CD4-positive, alpha-beta T cell treated with Interleukin-17A for 1 hour (primary cell): ENCODE measurements around the gene KIF2A.
A peak's percentile ranks its signal among the peaks of the same experiment; 100 is the strongest.

Experiments used
- DNase-seq: peaks from one replicate; pipeline ENCODE4 v3.0.0-alpha.2; 2020

The KIF2A gene

GRCh38 chr5:62296998-62297397 lies 9.0 kb upstream of the KIF2A start:
- no peak for DNase-seq

GRCh38 chr5:62298118-62298517 lies 7.9 kb upstream of the KIF2A start:
- no peak for DNase-seq

DNA sequence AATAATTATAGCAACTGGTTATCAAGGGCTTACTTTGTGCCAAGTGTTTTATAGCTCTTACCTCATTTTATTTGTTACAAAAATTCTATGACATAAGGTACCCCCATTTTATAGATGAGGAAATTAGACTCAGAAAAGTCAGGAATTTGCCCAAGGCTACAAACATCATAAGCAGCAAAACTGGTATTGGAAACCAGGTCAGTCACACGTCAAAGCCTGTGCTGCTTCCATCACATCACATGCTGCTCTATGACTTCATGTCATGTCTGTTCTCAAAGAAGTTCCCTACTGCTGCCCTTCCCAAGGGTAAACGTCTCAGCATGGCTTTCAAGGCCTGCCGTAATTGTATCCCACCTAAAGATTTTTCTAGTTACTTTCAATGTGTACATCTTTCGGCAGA lies 6.9 kb upstream of the KIF2A start:
- no peak for DNase-seq

DNA sequence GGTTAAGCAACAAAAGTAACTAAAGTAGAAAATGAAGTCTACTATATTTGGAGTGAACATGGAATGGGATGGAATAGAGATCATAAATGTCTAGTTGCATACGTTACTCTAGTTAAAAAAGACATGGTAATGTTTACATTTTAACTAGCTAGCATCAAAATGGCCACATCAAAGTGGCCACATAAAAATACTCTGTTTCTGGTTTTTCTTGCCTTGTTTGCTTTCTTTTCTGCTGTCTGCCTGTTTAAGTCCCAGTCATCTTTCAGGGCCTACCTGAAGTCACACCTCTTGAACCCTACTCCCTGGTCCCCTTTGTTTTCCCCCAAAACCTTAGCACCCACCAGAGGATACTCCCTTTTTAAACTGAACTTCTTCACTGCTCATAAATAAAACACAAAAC lies 6.4 kb upstream of the KIF2A start:
- peak; percentile 61 for DNase-seq

GRCh38 chr5:62305358-62305714 lies 670 bp upstream of the KIF2A start:
- no peak for DNase-seq

- no peak for DNase-seq
These were observed 403 bp downstream of the KIF2A start for GRCh38 chr5:62306323-62306895.

- peak; percentile 66 for DNase-seq
These were observed 1.1 kb downstream of the KIF2A start for GRCh38 chr5:62306896-62307689.

GRCh38 chr5:62308439-62308838 lies 2.4 kb downstream of the KIF2A start:
- DNase-seq = no peak

DNA sequence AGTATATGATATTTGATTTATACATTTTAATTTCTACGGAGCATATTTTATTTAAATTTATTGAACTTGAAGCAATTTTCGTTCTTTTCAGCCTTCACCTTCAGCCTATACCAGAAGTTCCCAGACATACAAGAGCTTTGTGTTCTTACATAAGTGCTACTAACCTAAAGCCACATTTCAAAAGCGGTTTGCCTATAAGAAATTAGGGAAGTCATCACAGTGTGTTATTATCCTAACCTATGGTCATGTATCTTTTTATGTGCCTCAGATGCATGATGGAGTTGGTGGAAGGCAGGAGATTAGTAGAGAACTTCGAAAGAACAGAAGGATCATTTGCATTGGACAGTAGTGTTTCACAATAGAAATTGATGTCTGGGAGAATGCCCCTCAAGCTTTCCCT lies 3.1 kb downstream of the KIF2A start:
- DNase-seq = no peak

DNA sequence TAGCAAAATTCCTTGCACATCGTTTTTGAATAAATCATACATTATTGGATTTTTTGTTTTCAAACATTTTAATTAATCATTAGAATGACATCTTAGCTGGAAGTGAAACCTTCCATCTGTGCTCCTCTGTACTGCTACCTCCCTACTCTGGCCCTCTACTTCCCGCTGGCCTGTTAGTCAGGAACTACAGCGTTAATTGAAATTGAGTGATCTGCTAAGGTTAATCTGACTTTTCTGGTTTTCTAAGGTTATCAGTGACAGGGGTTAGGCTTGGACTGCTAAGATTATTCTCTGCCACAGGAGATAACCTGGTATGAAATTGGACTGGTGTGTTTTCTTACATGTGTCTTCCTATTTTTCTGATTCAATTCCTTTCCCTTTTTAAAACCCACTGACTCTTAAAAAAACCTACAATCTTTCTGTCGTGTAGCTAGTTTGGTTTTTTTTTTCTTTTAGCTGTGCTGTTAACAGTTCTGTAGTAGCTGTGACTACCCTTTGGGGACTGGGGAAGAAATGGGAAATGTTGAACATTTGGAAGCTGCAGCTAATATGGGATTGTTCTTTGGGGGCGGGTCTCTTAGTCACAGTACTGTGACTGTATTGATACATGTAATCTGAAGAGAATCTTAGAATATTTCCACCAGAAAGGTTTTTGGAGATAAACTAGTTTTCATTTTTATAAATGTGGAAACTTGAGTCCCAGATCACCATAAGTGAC lies 4.6 kb downstream of the KIF2A start:
- no peak for DNase-seq

DNA sequence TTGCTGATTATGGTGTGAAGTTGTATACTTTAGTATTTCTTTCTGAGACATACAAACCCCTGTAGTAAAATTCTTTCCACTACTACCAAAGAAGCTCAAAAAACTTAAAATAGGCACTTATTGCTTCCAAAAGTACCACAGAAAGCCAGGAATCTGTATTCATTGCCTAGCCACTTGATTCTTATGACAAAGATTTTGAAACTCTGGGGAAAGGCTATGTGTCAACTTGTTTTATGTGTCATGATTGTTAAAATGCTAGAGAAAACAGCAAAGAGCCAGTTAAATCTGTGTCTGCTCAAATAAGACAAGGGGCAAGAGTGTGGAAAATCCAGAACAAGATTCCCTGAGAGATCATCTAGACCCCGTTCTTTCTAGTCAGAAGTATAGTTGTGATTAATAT lies 6.0 kb downstream of the KIF2A start:
- DNase-seq = no peak

DNA sequence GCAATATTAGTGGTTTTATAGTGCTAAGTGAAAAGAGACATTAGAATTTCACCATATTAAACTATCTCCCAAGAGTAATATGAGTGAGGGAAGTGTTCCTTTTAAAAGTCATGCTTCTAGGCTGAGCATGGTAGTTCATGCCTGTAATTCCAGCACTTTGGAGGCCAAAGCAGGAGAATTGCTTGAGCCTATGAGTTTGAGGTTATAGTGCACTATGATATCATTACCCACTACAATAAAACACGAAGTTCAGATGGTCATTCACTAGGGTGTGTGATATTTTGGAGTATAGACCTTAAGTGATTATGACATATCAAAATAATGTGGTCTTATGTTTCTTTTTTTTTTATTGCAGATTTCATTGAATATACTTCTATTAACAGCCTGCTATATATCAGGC lies 6.7 kb downstream of the KIF2A start:
- no peak for DNase-seq

DNA sequence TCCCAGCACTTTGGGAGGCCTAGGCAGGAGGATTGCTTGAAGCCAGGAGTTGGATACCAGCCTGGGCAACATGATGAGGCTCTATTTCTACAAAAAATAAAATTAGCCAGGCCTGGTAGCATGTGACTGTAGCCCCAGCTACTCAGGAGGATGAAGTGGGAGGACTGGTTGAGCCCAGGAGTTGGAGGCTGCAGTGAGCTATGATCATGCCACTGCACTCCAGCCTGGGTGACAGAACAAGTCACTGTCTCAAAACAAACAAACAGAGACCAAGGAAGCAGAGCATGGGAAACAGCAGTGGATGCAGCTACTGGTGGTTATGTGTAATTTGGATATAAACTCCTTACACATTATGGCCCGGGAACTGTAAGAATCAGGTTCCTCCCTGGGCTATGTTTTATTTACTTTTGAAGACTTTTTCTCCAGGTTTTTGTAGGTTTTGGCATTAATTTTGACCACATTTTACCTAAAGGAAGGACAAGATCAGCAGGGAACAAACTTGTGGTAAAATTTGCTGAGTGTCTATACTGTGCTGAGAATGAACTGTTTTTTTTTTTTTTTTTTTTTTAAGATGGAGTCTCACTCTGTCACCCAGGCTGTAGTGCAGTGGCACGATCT lies 8.3 kb downstream of the KIF2A start:
- DNase-seq = no peak

GRCh38 chr5:62315376-62316175 lies 9.6 kb downstream of the KIF2A start:
- DNase-seq = no peak

DNA sequence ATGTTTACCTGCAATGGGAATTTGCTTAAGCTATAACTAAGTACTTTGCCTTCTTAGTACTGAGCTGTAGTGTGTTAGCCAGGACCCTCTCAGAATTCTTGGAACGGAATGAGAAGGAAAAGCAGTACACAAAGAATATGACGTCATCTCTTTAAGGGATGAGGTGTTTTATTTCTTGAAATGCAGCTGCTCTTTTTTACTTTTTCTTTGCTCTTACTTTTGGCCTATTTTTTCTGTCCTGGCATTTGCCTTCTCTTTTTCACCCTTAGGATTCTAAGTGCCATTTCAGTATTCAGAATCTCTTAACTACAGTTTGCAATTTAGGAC lies 10.1 kb downstream of the KIF2A start:
- DNase-seq = no peak

DNA sequence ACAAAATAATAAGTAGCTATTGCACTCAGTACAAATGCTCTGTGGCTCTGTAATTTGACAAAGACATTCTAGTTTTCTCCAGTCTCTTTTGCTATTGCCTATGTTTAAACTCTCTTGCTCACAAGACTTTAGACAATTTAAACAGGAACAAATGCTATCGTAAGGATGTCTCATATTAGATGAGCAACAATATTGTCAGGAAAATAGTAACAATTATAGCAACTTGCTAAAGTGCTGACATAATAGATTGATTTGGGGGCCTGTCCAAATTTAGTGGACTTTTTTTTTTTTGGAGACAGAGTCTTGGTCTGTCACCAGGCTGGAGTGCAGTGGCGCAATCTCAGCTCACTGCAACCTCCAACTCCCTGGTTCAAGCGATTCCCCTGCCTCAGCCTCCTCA lies 11.8 kb downstream of the KIF2A start:
- DNase-seq = no peak

- no peak for DNase-seq
These were observed 16.5 kb downstream of the KIF2A start for GRCh38 chr5:62322484-62322883.

GRCh38 chr5:62326302-62326701 lies 20.3 kb downstream of the KIF2A start:
- DNase-seq = no peak

- no peak for DNase-seq
These were observed 20.7 kb downstream of the KIF2A start for GRCh38 chr5:62326702-62327101.

- no peak for DNase-seq
These were observed 21.4 kb downstream of the KIF2A start for GRCh38 chr5:62327138-62328053.

GRCh38 chr5:62328772-62329491 lies 22.9 kb downstream of the KIF2A start:
- no peak for DNase-seq
